Measurements from ENCODE around the gene SAPCD1. TPM values are rescaled to one million over a fixed set of nuclear protein-coding genes. Genes with fewer than 3 reads are reported as not detected.
"Not testable (repeated sequence)": the region's sequence is repeated elsewhere in the genome, so short reads cannot be mapped to it uniquely, and the experiment has no call there.

SAPCD1 gene
- total RNA-seq, 1 experiment from 2014 or later = 18.2 TPM

DNA sequence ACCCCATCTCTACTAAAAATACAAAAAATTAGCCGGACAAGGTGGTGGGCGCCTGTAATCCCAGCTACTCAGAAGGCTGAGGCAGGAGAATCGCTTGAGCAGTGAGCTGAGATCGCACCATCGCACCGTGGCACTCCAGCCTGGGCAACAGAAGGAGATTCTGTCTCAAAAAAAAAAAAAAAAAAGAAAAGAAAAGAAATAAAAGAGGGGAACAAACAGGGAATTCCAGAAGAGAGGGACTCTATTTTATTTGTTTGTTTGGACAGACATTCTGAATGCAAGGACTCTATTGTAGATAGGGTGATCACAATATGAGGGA is 31.4 kb downstream of the SAPCD1 start:
- ATAC-seq; RAD21 ChIA-PET (ENCODE audit: low non-redundant PET in 1 of 2, low total read pairs in 2 of 2, uncharacterized antibody in 2 of 2, unreplicated experiment in 2 of 2); CTCF ChIA-PET; intact Hi-C loops (cut with micrococcal nuclease); H3K9me2 ChIP-seq (ENCODE audit: insufficient read depth); H3K9me3 ChIP-seq (ENCODE audit: control insufficient read depth in 1 of 2, insufficient read depth in 1 of 2, low read depth in 1 of 2, low read length in 2 of 2); H4K20me1 ChIP-seq (ENCODE audit: insufficient read depth); BruUV-seq (replicated peaks); DNase-seq (ENCODE audit: low read depth, low spot score); H3K27me3 ChIP-seq (ENCODE audit: insufficient read depth, low read length); H2AFZ ChIP-seq (ENCODE audit: low read depth, low read length, poor library complexity, severe bottlenecking): not testable (repeated sequence)
- Histone ChIP-seq H3K9ac (ENCODE audit: low read length) (peak overlapping the region; percentile 97), H3K36me3 (ENCODE audit: control insufficient read depth in 1 of 2, insufficient read depth in 2 of 2, low read length in 2 of 2) (peaks cover 11 to 27% of the 10 kb centered on the region in 2 experiments; a peak in 3 of 4 replicates), H3K4me3 (replicated peaks in 1 of 2; ENCODE audit: low read depth in 1 of 2, low read length in 2 of 2) (peak overlapping the region; percentile 70 to 93), H3K27ac (ENCODE audit: low read depth, low read length) (peak overlapping the region; percentile 98), H3K4me1 (ENCODE audit: control insufficient read depth in 1 of 2, insufficient read depth in 2 of 2, low read length in 2 of 2) (peaks cover 24 to 45% of the 10 kb centered on the region in 2 experiments), H3K4me2 (ENCODE audit: low read length) (peak overlapping the region; percentile 99), H3K79me2 (ENCODE audit: insufficient read depth, low read length) (peaks cover 63% of the 10 kb centered on the region)
- POLR2A ChIA-PET = interaction anchor here (0.7 kb wide), 2 partner anchors 13 to 16 kb away, joined by 4 read pairs; partner anchors contain the start of genes LSM2 and VWA7

DNA sequence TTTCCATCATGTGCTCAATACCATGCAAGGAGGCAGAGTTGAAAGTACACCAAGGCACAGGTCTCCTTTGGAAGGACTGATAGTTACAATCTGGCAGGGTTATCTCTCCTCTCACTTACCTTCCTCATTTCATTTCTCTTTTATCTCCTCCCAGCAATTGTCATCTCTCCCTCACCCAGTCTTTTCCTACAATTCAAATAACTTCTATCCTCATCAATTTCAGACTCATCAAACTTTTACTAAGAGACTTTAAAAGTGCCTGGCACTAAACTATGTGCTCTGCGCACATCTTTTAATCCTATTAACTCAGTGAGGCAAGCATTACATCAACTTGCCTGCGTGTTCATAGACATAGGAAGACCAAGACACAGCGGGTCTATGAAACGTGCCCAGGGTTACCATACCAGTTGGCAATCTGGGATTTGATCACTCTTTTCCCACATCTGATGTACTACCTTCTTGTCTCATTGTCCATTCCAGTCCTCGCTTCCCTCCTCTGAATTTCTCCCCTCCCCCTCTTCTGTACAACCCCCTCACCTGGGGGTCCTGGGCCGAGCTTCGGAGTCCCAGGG is 31.9 kb downstream of the SAPCD1 start:
- Histone ChIP-seq H3K79me2 (ENCODE audit: insufficient read depth, low read length) (peaks cover 58% of the 10 kb centered on the region), H3K27ac (ENCODE audit: low read depth, low read length) (peak overlapping the region; percentile 98), H3K27me3 (ENCODE audit: insufficient read depth, low read length) (no peaks in the 10 kb centered on the region), H4K20me1 (ENCODE audit: insufficient read depth) (0 out of 2 replicates have a peak, but pooled peaks cover under 1% of the 10 kb centered on the region), H3K9me2 (ENCODE audit: insufficient read depth) (no peaks in the 10 kb centered on the region), H3K9me3 (ENCODE audit: control insufficient read depth in 1 of 2, insufficient read depth in 1 of 2, low read depth in 1 of 2, low read length in 2 of 2) (no peaks in the 10 kb centered on the region), H3K36me3 (ENCODE audit: control insufficient read depth in 1 of 2, insufficient read depth in 2 of 2, low read length in 2 of 2) (peaks cover 7 to 25% of the 10 kb centered on the region in 2 experiments; a peak in 3 of 4 replicates), H3K4me1 (ENCODE audit: control insufficient read depth in 1 of 2, insufficient read depth in 2 of 2, low read length in 2 of 2) (peaks cover 24 to 45% of the 10 kb centered on the region in 2 experiments), H3K9ac (ENCODE audit: low read length) (peak overlapping the region; percentile 97), H2AFZ (ENCODE audit: low read depth, low read length, poor library complexity, severe bottlenecking) (no peak overlapping the region), H3K4me3 (replicated peaks in 1 of 2; ENCODE audit: low read depth in 1 of 2, low read length in 2 of 2) (peak overlapping the region; percentile 70 to 93), H3K4me2 (ENCODE audit: low read length) (peak overlapping the region; percentile 99)
- no peak for ATAC-seq
- no peak for DNase-seq (ENCODE audit: low read depth, low spot score)
- RAD21 ChIA-PET (ENCODE audit: low non-redundant PET in 1 of 2, low total read pairs in 2 of 2, uncharacterized antibody in 2 of 2, unreplicated experiment in 2 of 2) = no interaction called here
- POLR2A ChIA-PET = interaction anchor here (0.6 to 2.4 kb wide), 2 partner anchors 12 to 33 kb away, joined by 3 to 19 read pairs; partner anchors contain the start of genes HSPA1B and LSM2
- intact Hi-C loops (cut with micrococcal nuclease) = no loop called here
- CTCF ChIA-PET = interaction anchor here (1.8 kb wide), 2 partner anchors 12 to 25 kb away, joined by 7 to 16 read pairs; partner anchors contain the start of gene LSM2
- BruUV-seq (replicated peaks) = TSS peak; percentile 51
- TF ChIP-seq POLR2A (IDR thresholded peaks at IDR 0.05; ENCODE audit: borderline replicate concordance, extremely low read depth, insufficient read depth, insufficient read length) (no peak), ZNF274 (IDR thresholded peaks at IDR 0.05; ENCODE audit: low read depth, low read length) (no peak), SP1 (IDR thresholded peaks at IDR 0.05; ENCODE audit: low read depth) (no peak), ZFX (IDR thresholded peaks at IDR 0.05) (no peak), POLR2AphosphoS5 (IDR thresholded peaks at IDR 0.05; ENCODE audit: low read depth, low read length) (no peak), CEBPB (IDR thresholded peaks at IDR 0.05; ENCODE audit: low read depth) (no peak), JUND (IDR thresholded peaks at IDR 0.05) (no peak), CBX3 (IDR thresholded peaks at IDR 0.05; ENCODE audit: low read depth) (no peak), FOSL1 (IDR thresholded peaks at IDR 0.05; ENCODE audit: low read depth) (no peak), ELF1 (IDR thresholded peaks at IDR 0.05; ENCODE audit: borderline replicate concordance, low read depth) (no peak), EGR1 (IDR thresholded peaks at IDR 0.05; ENCODE audit: low read depth) (no peak), RAD21 (IDR thresholded peaks at IDR 0.05; ENCODE audit: low read depth) (no peak), TCF7L2 (IDR thresholded peaks at IDR 0.05; ENCODE audit: borderline replicate concordance, extremely low read depth, insufficient read depth, insufficient read length) (no peak)
- TF ChIP-seq, protein P1, sequence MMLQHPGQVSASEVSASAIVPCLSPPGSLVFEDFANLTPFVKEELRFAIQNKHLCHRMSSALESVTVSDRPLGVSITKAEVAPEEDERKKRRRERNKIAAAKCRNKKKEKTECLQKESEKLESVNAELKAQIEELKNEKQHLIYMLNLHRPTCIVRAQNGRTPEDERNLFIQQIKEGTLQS (IDR thresholded peaks at IDR 0.05) = no peak
- TF ChIP-seq, protein P2, sequence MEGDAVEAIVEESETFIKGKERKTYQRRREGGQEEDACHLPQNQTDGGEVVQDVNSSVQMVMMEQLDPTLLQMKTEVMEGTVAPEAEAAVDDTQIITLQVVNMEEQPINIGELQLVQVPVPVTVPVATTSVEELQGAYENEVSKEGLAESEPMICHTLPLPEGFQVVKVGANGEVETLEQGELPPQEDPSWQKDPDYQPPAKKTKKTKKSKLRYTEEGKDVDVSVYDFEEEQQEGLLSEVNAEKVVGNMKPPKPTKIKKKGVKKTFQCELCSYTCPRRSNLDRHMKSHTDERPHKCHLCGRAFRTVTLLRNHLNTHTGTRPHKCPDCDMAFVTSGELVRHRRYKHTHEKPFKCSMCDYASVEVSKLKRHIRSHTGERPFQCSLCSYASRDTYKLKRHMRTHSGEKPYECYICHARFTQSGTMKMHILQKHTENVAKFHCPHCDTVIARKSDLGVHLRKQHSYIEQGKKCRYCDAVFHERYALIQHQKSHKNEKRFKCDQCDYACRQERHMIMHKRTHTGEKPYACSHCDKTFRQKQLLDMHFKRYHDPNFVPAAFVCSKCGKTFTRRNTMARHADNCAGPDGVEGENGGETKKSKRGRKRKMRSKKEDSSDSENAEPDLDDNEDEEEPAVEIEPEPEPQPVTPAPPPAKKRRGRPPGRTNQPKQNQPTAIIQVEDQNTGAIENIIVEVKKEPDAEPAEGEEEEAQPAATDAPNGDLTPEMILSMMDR (IDR thresholded peaks at IDR 0.05 in 2 of 3, conservative IDR thresholded peaks at IDR 0.05 in 1 of 3; ENCODE audit: borderline replicate concordance in 1 of 3, insufficient read depth in 1 of 3, low read depth in 2 of 3, low read length in 2 of 3) = no peak
- TF ChIP-seq, protein P3, sequence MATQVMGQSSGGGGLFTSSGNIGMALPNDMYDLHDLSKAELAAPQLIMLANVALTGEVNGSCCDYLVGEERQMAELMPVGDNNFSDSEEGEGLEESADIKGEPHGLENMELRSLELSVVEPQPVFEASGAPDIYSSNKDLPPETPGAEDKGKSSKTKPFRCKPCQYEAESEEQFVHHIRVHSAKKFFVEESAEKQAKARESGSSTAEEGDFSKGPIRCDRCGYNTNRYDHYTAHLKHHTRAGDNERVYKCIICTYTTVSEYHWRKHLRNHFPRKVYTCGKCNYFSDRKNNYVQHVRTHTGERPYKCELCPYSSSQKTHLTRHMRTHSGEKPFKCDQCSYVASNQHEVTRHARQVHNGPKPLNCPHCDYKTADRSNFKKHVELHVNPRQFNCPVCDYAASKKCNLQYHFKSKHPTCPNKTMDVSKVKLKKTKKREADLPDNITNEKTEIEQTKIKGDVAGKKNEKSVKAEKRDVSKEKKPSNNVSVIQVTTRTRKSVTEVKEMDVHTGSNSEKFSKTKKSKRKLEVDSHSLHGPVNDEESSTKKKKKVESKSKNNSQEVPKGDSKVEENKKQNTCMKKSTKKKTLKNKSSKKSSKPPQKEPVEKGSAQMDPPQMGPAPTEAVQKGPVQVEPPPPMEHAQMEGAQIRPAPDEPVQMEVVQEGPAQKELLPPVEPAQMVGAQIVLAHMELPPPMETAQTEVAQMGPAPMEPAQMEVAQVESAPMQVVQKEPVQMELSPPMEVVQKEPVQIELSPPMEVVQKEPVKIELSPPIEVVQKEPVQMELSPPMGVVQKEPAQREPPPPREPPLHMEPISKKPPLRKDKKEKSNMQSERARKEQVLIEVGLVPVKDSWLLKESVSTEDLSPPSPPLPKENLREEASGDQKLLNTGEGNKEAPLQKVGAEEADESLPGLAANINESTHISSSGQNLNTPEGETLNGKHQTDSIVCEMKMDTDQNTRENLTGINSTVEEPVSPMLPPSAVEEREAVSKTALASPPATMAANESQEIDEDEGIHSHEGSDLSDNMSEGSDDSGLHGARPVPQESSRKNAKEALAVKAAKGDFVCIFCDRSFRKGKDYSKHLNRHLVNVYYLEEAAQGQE (IDR thresholded peaks at IDR 0.05; ENCODE audit: low read depth) = no peak

Measured in HCT116 (cell line).